ENCODE results near the gene TMEM156.
A peak's percentile ranks its signal among the peaks of the same experiment; 100 is the strongest.

The TMEM156 gene

GRCh38 chr4:39050590-39050989 lies 18.4 kb upstream of the TMEM156 start:
- DNase-seq (ENCODE audit: low spot score), result no peak
- H3K4me3 ChIP-seq, result no peak overlapping the region
- no peak for TF ChIP-seq CTCF (IDR thresholded peaks at IDR 0.05)
- H3K27ac ChIP-seq, result no peak overlapping the region

- DNase-seq (ENCODE audit: low spot score), result no peak
- no peak for TF ChIP-seq CTCF (IDR thresholded peaks at IDR 0.05)
- Histone ChIP-seq H3K4me3 (no peak overlapping the region), H3K27ac (no peak overlapping the region)
Observed at GRCh38 chr4:39048311-39048710, 16.1 kb upstream of the TMEM156 start.

GRCh38 chr4:39047681-39048080 lies 15.5 kb upstream of the TMEM156 start:
- Histone ChIP-seq H3K4me3 (no peak overlapping the region), H3K27ac (no peak overlapping the region)
- TF ChIP-seq CTCF (IDR thresholded peaks at IDR 0.05), result no peak
- no peak for DNase-seq (ENCODE audit: low spot score)

GRCh38 chr4:39046249-39046648 lies 14.0 kb upstream of the TMEM156 start:
- DNase-seq (ENCODE audit: low spot score), result no peak
- Histone ChIP-seq H3K4me3 (no peak overlapping the region), H3K27ac (no peak overlapping the region)
- TF ChIP-seq CTCF (IDR thresholded peaks at IDR 0.05), result no peak

- no peak for TF ChIP-seq CTCF (IDR thresholded peaks at IDR 0.05)
- no peak overlapping the region for H3K27ac ChIP-seq
- H3K4me3 ChIP-seq, result peak overlapping the region; percentile 91
- DNase-seq (ENCODE audit: low spot score), result no peak
Observed at GRCh38 chr4:39045827-39046221, 13.6 kb upstream of the TMEM156 start.

- peak overlapping the region; percentile 91 for H3K4me3 ChIP-seq
- peak overlapping the region; percentile 61 to 94 for H3K27ac ChIP-seq
- no peak for DNase-seq (ENCODE audit: low spot score)
- TF ChIP-seq CTCF (IDR thresholded peaks at IDR 0.05), result no peak
Observed at GRCh38 chr4:39044956-39045826, 13.0 kb upstream of the TMEM156 start.

- Histone ChIP-seq H3K4me3 (peak overlapping the region; percentile 91), H3K27ac (peak overlapping the region; percentile 61 to 94)
- no peak for TF ChIP-seq CTCF (IDR thresholded peaks at IDR 0.05)
- DNase-seq (ENCODE audit: low spot score), result peak; percentile 91
Observed at GRCh38 chr4:39044364-39044955, 12.3 kb upstream of the TMEM156 start.
